ENCODE data around the gene SQSTM1.
"Not testable (repeated sequence)": the region's sequence is repeated elsewhere in the genome, so short reads cannot be mapped to it uniquely, and the experiment has no call there.

SQSTM1 gene

DNA sequence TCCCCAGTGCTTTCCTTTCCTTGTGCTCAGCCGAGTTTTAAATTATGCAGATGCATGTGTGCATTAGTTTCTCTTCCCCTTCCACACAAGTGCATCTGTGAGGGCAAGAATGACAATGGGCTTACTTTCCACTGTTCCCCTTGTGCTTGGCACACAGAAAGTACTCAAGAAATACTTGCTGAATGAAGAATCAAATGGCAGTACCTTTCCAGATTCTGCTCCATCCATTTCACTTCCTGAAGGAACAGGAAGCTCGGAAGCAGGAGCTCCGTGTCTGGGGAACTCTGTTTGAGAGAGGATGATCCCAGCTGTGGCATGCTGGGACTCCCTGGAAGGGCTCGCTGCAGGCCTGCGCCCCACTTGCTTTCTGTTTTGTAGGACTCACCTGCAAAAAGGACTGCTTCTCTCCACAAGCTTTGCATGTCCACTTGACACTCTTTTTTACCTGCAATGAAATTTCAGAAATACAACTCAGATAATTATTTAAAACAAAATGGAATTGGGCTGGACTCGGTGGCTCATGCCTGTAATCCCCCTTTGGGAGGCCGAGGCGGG is 32.4 kb downstream of the SQSTM1 start:
- DNase-seq: no peak

DNA sequence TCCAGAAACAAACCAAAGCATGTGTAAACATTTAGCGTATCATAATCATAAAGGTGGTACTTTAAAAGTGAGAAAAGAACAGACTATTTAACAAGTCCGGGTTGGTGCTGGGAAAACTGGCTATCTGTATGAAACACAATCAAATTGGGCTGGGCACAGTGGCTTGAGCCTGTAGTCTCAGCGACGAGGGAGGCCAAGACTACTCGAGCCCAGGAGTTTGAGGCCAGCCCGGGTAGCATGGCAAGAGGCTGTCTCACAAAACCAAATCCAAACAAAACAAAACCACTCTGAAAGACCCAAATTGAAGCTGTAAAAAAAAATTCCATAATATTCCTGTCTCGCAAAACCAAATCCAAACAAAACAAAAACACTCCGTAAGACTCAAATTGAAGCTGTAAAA is 33.7 kb downstream of the SQSTM1 start:
- no peak for DNase-seq

DNA sequence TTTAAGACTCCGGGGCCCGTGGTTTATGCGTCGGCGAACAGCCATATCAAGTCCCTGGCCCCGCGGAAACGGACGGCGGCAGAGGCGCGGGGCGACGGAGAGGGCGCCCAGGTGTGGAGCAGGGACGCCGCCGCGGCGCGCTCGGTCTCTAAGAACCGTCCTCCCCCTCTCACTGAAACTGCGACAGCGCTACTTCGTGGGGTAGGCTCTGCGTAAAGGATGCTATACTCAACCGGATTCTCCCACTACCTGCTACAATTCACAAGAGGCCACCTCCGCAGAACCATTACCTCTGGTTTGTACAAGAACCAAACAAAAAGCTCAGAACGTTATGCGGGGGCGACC is 37.5 kb downstream of the SQSTM1 start:
- peak in 13 of 56 donors; percentile 44 to 94 (median 84) for DNase-seq

DNA sequence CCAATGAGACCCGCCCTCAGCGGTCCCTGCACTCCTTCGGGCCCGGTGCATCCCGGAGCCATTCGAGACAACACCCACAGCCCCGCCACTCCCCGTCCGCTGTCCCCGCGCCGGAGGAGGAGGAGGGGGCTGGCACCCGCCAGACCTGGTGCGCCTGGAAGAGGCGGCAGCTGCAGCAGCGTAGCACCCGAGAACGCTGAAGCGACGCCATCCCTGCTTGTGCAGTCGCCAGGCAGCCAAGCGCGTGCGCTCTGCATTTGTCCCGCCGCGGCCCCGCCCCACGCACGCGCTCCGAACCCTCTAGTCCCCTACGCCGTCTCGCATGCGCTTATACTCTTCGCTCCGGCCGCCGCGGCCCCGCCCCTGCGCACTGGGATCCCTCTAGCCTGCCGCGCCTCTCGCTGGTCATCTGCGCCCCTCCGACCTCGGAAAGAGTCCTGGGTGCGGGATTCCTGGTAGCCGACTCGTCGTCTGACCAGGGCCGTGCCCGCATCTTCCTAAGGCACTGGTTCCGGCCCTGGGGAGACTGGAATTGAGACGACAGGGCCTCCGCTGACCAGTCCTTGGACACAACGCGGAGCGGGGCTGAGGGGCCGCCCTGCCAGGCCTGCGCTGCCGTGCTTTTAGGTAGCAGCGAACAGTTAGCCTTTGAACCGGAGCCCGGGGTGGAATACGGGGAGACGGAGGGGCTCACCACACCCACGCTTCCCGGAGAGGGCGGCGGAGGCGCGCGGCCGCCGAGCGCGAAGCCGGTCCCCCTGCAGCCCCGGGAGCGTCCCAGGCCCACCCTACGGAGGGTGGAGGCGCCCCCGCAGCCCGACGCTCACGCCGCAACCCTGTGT is 38.1 kb downstream of the SQSTM1 start, which contains the start of gene MRNIP:
Gene MRNIP (minus strand): TSS at position 232 of the 842 bp plus-strand sequence. CDS start 21 bp downstream, at position 211.
- peak; percentile 71 to 98 (median 93) for DNase-seq

DNA sequence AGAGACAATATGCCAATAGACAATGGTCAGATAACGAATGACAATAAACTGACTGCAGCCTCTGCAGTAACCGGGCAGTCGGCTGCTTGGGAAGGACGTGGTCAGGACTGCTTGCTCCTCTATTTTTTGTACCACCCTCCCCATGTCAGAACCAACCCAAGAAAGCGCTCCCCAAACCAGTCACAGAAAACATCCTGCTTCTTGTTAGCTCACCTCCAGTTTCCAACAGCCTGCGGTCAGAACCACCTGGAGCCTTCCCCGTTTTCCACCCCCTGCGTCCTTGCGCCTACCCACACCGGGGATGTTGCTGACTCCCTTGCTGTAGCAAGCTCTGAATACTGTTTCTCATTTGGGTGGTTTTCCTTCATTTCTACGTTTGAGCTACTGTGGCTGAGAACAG is 39.6 kb downstream of the SQSTM1 start:
- no peak for DNase-seq

DNA sequence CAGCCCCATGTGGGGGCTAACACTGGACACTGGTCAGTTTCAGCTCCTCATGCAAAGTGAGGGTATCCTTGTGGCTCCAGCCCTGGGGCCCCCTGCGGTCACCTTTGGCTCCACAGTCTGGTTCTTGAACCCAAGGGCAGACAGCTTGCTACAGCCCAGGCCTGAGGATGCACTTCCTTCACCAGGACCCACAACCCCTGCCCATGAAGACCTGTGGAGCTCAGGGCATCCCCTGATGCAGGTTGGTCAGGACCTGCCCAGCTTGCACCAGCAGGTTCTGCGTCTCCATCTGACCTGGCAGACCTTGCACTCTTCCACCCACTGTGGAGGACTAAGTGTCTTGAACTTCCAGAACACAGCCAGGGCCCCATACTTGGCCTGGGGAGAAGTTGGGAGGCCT is 41.6 kb downstream of the SQSTM1 start:
- no peak for DNase-seq

DNA sequence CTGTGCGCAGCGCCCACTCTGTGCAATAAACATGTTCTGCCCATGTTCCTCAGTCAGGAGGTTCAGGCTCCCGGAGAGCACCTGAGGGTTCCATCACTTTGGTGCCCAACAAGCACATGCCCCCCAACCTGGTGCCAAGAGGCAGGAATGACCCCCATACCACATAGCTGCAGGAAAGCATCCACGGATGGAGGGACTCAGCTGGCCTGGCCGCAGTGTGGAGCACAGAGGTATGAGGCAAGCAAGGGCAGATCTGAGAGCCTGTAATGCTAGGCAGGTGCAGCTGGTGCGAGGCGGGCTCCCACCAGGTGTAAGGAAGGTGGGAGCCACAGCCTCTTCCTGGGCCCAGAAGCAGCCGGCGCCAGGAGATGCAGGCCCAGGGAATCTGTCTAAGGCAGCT is 42.2 kb downstream of the SQSTM1 start:
- DNase-seq: no peak

DNA sequence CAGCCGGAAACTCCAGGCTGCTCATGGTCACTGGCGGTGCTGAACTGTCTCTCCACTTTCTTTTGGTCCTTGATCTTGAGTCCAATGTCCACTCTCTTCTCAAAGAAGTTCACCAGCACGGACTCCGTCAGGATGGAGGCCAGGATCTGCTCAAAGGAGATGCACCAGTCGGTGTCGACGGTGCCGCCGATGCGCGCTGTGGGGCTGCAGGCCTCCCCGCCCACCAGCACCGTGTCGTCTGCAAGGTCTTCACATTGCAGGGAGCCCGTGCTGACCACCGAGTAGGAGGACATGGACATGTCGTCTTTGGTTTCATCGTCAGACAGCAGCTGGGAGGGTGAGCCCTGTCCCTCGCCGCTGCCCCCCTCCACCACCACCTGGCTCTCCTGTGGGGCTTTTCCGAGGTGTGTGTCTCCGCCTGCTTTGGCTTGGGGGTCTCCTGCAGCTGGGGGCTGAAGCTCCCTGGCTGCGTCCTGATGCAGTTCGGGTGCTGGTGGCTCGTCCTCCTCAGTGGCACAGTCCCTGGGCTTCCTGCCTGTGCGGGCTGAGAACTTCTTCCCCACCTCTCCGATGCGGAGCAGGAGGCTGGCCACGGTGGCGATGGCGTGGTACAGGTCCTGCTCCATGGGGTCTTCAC is 42.9 kb downstream of the SQSTM1 start:
- no peak for DNase-seq

DNA sequence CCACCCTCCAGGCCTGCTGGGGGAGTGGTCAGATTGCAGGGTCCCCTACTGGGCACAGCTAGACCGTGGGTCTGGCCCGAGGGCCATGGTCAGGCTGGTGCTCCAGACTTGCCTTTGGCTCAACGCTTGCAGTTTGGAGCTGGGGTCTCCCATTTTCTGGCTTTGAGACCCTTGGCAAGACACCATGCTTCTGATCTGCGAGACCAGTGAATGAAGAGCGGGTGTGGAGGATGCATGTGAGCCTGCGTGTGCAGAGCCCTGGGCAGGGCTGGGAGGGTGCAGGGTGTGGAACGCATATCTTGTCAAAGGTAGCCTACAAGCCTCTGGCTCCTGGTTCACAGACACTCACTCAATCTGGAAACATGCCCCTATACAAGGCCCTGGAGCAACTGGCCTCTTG is 44.0 kb downstream of the SQSTM1 start:
- DNase-seq: no peak

DNA sequence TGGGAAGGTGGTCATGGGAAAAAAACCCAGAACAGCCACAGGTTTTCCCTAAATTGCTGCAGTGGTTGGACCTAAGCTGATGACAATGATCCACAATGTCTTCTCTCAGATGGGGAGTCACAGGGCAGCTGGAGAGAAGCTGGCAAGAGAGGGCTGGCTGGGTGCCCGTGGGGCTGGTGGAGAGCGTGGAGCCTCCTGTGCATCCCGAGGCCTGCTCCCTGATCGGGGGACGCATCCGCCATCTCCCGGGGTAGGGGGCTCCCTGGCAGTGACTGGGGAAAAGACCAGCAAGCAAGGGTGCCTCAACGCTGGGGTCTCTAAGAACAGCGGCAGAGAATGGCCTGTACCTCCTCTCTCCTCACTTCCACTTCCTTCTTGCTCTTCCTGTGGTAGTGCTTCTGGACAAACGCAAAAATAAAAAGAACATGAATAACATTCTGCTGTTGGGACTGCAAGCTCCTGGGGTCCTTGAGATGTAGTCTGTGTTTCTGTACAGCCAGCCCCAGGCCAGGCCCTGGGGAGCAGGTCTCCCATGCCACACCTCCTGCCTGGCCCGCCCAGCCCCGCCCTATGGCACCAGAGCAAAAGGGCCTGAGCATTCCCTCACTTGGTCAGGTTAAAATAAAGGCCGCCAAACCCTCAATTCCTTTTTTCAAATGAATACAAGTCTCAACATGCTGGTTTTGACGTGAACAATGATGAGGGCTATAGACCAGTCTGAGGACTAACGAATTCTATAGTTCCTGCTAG is 45.0 kb downstream of the SQSTM1 start:
- DNase-seq: peak in 28 of 56 donors; percentile 7 to 72 (median 28)

DNA sequence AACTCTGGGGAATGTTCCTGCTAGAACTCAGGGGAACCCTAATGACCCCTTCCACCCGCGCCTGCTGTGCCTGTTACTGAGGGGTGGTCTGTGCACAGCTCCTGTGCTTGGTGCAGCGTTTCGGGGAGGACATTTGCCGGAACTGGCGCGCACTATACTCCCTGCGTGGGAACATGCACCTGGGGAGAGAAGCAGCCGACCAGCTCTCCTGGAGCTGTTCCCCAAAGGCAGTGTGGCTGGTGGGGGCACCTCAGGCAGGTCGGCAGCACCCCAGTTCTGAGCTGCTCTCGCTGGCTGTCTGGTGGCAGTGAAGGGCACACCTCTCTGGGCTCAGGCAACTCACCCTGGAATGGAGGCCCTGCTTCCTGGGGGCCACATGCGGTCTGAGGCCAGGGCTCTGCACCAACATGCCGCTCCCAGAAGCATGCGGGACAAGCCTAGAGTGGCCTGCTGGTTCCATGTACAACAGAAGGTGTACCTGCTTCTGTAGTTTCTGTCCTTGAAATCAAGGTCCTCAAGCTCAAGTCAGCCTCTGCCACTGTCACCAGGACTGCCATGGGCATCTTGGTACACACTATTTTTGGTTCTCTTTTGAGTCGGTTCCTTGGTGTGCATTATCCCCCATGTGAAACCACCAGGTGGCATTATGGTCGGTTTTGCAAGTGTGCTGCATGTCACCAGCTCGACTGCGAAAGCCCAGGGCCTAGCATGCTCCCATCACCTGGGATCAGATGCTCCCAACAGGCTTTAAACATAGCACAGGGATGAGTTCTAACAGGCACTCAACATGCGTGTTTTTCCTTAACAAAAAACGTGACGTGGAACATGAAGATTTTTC is 45.8 kb downstream of the SQSTM1 start:
- peak in 7 of 56 donors; percentile 6 to 37 (median 20) for DNase-seq

DNA sequence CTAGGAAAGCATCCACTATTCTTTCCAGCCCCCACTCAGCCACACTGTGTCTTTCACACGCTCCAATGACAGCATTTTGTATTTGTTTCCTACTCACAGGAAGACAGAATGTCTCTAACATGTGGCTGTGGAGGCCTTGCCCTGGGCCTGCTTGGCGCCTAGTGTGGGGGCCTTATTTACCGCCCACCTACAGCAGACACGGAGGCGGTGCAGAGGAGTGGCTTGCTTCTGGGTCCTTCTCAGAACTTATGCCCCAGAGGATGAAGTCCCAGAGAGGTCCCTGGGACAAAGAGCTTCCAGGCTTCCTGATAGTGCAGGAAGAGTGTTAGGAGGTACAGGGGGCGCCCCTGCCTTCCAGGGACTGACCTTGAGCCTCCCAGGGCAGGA is 46.4 kb downstream of the SQSTM1 start:
- no peak for DNase-seq

DNA sequence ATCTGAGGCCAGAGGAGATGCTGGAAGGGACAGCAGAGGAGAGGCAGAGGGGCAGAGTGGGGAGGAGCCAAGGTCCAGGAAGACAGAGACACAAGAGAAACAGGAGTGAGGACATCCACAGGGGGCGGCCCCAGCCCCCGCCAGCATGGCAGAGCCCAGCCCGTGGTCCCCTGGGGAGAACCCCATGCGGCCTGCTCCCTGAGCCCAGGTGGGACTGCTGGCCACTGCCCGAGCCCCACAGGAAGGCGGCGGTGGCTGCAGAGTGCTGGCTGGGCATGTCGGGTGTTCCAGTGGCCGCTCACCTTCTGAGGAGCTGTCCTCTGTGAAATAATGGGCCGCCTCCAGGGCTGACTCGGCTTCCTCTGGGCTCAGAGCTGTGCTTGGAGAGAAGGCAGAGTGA is 46.8 kb downstream of the SQSTM1 start:
- no peak for DNase-seq

DNA sequence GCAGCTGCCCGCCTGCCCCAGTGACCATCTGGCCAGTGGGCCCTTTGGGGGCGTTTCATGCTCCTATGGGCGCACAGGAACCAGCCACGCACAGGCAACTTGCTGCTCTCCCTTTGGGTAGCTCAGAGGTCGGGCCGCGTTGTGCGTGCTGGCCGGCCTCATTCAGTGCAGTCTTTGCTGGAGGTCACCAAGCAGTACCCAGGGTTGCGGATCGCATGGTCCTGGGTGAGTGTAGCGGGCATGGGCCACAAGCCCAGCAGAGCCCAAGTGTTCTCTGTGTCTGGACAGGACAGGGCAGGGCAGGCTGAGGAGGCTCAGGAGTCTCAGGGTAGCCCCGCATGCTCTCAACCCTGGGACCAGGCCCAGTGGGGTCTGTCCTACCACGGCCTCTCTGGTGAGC is 47.8 kb downstream of the SQSTM1 start:
- DNase-seq: no peak

DNA sequence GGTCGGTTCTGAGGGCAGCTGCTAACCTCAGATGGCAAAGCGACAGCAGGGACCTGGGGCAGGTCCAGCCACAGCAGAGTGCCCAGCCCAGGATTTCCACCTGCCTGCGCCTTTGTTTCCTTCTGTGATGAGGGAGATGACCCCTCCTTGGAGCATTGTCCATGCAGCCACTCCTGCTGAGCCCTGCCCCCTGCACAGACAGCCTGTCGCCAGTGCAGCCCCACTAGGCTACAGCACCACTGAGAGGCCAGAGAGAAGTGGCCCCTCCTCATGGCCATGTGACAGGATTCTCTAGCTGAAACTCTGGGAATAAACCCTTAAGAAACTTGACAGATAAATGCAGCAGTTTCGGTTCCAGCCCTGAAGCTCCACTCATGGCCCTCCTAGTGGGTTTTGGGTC is 48.4 kb downstream of the SQSTM1 start:
- DNase-seq: no peak

DNA sequence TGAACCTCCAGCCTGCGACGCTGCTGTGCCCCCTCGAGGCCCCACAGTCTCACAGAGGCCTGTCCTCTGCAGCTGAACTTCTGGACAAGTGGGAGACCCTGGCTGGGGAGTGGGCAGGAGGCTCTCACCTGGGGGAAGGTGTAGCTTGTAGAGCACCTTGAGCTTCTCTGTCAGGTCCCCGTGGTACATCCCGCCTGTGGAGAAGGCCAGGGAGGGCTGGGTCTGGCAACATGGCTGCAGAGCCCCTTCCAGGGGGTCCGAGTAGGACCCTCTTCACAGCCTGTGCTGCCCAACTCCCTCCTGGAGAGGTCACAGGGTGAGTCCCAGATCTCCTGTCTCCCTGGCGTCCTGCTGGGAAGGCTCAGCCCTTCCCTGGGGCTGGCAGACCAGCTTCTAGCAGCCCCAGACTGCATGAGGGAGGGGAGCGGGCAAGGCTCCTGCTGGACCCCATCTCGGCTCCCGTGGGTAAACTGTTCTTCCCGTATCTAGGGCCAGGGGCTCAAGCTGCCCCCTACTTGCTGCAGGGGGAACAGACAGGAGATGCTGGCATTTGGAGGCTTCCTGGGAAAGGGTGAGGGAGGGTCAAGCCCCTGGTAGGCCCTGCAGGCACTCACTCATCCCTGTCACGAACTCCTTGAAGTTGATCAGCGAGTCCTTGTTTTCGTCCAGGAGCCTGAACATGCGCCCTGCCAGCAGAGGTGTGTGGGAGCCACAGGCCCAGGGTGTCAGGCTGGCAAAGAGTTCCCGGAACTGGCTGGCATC is 49.1 kb downstream of the SQSTM1 start:
- no peak for DNase-seq

DNA sequence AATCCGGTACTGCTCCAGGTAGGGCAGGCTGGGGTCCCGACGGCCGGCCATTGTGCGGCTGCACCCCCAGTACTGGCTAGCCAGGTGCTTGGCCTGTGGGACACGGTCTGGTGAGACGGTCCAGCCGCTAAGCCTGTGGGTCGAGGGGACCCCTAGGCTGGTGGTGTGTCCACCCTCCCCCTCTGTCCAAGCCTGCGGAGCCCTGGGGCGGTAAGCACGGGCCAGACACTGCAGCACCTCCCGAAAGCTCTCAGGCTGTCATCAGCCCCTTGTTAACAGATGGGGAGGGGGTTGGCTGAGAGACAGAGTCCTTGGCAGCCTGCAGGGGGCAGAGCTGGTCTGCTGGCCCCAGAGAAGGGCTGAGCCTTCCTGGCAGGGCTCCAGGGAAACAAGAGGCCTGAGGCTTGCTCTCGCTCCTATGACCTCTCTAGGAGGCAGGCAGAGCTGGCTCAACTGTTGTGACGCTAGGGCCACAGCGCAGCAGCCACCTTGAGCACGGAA is 49.7 kb downstream of the SQSTM1 start:
- DNase-seq: peak in 24 of 56 donors; percentile 5 to 55 (median 30)

DNA sequence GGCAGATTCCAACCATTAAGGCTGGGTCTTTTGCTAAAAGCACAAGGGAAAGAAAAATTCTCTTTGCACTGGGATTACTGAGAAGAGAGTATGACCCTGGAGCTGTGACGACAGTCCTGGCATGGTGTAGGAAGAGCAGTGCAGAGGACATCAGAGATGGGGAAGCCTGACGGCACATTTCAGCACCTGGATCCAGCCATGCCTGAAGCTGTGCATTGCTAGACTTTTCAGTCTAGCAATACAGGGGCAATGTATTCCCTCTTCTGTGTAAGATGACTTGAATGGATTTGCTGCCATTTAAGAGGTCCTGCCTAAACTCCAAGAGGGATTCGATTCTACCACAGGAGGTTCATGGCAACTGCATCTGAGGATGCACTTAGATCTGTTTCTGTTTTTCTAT is 50.2 kb downstream of the SQSTM1 start:
- DNase-seq: no peak

DNA sequence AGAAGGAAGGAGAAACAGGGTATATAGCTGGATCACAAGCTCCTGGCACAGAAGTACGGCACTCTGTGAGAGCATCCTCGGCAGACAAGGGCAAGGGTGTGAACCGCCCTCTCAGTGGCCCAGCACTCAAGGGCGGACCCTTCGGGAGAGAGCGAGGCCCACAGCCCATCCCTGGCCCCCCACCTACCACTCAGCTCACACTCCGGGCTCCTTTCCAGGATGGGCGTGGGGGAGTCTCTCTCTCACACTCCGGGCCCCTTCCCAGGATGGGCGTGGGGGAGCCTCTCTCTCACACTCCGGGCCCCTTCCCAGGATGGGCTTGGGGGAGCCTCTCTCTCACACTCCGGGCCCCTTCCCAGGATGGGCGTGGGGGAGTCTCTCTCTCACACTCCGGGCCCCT is 50.8 kb downstream of the SQSTM1 start:
- DNase-seq: not testable (repeated sequence)

Measured in nucleus accumbens (tissue), 56 donors.